Measurements from ENCODE around the gene SPATA16. TPM values are rescaled to one million over a fixed set of nuclear protein-coding genes. Genes with fewer than 3 reads are reported as not detected.

SPATA16 gene
- total and polyA plus RNA-seq, 2 donors (not counting 3 experiments of a cell fraction or from before 2014, with no cell fraction given) = not detected

- TF ChIP-seq GATA2 (IDR thresholded peaks at IDR 0.05; ENCODE audit: insufficient read depth, insufficient read length, low read depth, low read length) = no peak
- TF ChIP-seq, protein P1, sequence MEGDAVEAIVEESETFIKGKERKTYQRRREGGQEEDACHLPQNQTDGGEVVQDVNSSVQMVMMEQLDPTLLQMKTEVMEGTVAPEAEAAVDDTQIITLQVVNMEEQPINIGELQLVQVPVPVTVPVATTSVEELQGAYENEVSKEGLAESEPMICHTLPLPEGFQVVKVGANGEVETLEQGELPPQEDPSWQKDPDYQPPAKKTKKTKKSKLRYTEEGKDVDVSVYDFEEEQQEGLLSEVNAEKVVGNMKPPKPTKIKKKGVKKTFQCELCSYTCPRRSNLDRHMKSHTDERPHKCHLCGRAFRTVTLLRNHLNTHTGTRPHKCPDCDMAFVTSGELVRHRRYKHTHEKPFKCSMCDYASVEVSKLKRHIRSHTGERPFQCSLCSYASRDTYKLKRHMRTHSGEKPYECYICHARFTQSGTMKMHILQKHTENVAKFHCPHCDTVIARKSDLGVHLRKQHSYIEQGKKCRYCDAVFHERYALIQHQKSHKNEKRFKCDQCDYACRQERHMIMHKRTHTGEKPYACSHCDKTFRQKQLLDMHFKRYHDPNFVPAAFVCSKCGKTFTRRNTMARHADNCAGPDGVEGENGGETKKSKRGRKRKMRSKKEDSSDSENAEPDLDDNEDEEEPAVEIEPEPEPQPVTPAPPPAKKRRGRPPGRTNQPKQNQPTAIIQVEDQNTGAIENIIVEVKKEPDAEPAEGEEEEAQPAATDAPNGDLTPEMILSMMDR (IDR thresholded peaks at IDR 0.05; ENCODE audit: extremely low read depth in 1 of 2, insufficient read depth in 1 of 2, low read depth in 1 of 2, low read length in 2 of 2) = peak; percentile 20 to 25
- Histone ChIP-seq H3K9me3 (replicated peaks; ENCODE audit: control insufficient read depth, insufficient read depth, low read length) (no peaks in the 10 kb centered on the region), H3K9ac (replicated peaks; ENCODE audit: extremely low read depth, insufficient read depth, low read length) (no peak overlapping the region), H2AFZ (ENCODE audit: low read depth, low read length) (no peak overlapping the region), H4K20me1 (replicated peaks; ENCODE audit: control insufficient read depth, extremely low read depth, insufficient read depth, low read length) (no peaks in the 10 kb centered on the region), H3K79me2 (ENCODE audit: control insufficient read depth, insufficient read depth, low read length) (no peaks in the 10 kb centered on the region), H3K4me3 (replicated peaks in 1 of 3; ENCODE audit: insufficient read depth in 1 of 3, low read depth in 1 of 3, low read length in 3 of 3) (no peak overlapping the region), H3K27me3 (ENCODE audit: control insufficient read depth in 2 of 2, insufficient read depth in 2 of 2, low read length in 2 of 2) (no peaks in the 10 kb centered on the region), H3K4me1 (ENCODE audit: control insufficient read depth, extremely low read depth, insufficient read depth, low read length) (no peaks in the 10 kb centered on the region), H3K4me2 (ENCODE audit: insufficient read depth, low read length) (no peak overlapping the region), H3K9me1 (replicated peaks; ENCODE audit: control insufficient read depth, extremely low read depth, insufficient read depth, low read length) (no peaks in the 10 kb centered on the region), H3K27ac (ENCODE audit: insufficient read depth, low read depth, low read length) (no peak overlapping the region), H3K36me3 (ENCODE audit: control insufficient read depth in 2 of 2, extremely low read depth in 1 of 2, insufficient read depth in 2 of 2, low read length in 2 of 2) (no peaks in the 10 kb centered on the region)
- ChIA-PET POLR2A (no interaction called here), CTCF (no interaction called here)
- dilution Hi-C loops (cut with MboI; ENCODE audit: extremely low pct_ligation_motif_present, low sequenced_read_pairs) (no loop called here), intact Hi-C loops (cut with micrococcal nuclease) (no loop called here)
- BruUV-seq (replicated peaks) = no TSS peak
- DNase-seq (ENCODE audit: low read depth, low spot score) = peak; percentile 10
- no peak for FAIRE-seq
Observed at GRCh38 chr3:172987273-172987672, 153.8 kb downstream of the SPATA16 start.

- FAIRE-seq = no peak
- H2AFZ ChIP-seq (ENCODE audit: low read depth, low read length) = no peak overlapping the region
- no peaks in the 10 kb centered on the region for H4K20me1 ChIP-seq (replicated peaks; ENCODE audit: control insufficient read depth, extremely low read depth, insufficient read depth, low read length)
- H3K4me1 ChIP-seq (ENCODE audit: control insufficient read depth, extremely low read depth, insufficient read depth, low read length) = no peaks in the 10 kb centered on the region
- BruUV-seq (replicated peaks) = no TSS peak
- H3K27ac ChIP-seq (ENCODE audit: insufficient read depth, low read depth, low read length) = no peak overlapping the region
- DNase-seq (ENCODE audit: low read depth, low spot score) = no peak
- no peaks in the 10 kb centered on the region for H3K27me3 ChIP-seq (ENCODE audit: control insufficient read depth in 2 of 2, insufficient read depth in 2 of 2, low read length in 2 of 2)
- no peak overlapping the region for H3K4me2 ChIP-seq (ENCODE audit: insufficient read depth, low read length)
- TF ChIP-seq, protein P2, sequence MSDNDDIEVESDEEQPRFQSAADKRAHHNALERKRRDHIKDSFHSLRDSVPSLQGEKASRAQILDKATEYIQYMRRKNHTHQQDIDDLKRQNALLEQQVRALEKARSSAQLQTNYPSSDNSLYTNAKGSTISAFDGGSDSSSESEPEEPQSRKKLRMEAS (IDR thresholded peaks at IDR 0.05; ENCODE audit: insufficient read depth, insufficient read length) = no peak
- TF ChIP-seq FOS (IDR thresholded peaks at IDR 0.05; ENCODE audit: borderline replicate concordance, insufficient read depth, low read length) (no peak), JUN (IDR thresholded peaks at IDR 0.05; ENCODE audit: borderline replicate concordance, insufficient read depth, insufficient read length, low read depth) (no peak), POLR2AphosphoS5 (IDR thresholded peaks at IDR 0.05; ENCODE audit: insufficient read depth, low read depth, low read length) (no peak), GATA2 (IDR thresholded peaks at IDR 0.05; ENCODE audit: insufficient read depth, insufficient read length, low read depth, low read length) (no peak), EZH2 (IDR thresholded peaks at IDR 0.05; ENCODE audit: borderline replicate concordance, low read depth, low read length, severe bottlenecking) (no peak), POLR2A (IDR thresholded peaks at IDR 0.05; ENCODE audit: low read depth, low read length) (no peak), MYC (IDR thresholded peaks at IDR 0.05; ENCODE audit: low read depth, low read length) (no peak)
- TF ChIP-seq, protein P1 (IDR thresholded peaks at IDR 0.05; ENCODE audit: extremely low read depth in 1 of 2, insufficient read depth in 1 of 2, low read depth in 1 of 2, low read length in 2 of 2) = no peak
- H3K4me3 ChIP-seq (replicated peaks in 1 of 3; ENCODE audit: insufficient read depth in 1 of 3, low read depth in 1 of 3, low read length in 3 of 3) = no peak overlapping the region
- POLR2A ChIA-PET = no interaction called here
- H3K79me2 ChIP-seq (ENCODE audit: control insufficient read depth, insufficient read depth, low read length) = no peaks in the 10 kb centered on the region
- H3K9me3 ChIP-seq (replicated peaks; ENCODE audit: control insufficient read depth, insufficient read depth, low read length) = no peaks in the 10 kb centered on the region
- dilution Hi-C loops (cut with MboI; ENCODE audit: extremely low pct_ligation_motif_present, low sequenced_read_pairs) (no loop called here), intact Hi-C loops (cut with micrococcal nuclease) (no loop called here)
- no peak overlapping the region for H3K9ac ChIP-seq (replicated peaks; ENCODE audit: extremely low read depth, insufficient read depth, low read length)
- no peaks in the 10 kb centered on the region for H3K9me1 ChIP-seq (replicated peaks; ENCODE audit: control insufficient read depth, extremely low read depth, insufficient read depth, low read length)
- H3K36me3 ChIP-seq (ENCODE audit: control insufficient read depth in 2 of 2, extremely low read depth in 1 of 2, insufficient read depth in 2 of 2, low read length in 2 of 2) = no peaks in the 10 kb centered on the region
- CTCF ChIA-PET = interaction anchor here (1.0 kb wide), 1 partner anchor 62 kb away, joined by 4 read pairs; no protein-coding TSS in a partner anchor
Observed at GRCh38 chr3:172984914-172985313, 156.1 kb downstream of the SPATA16 start.
